Activated CD4-positive, alpha-beta T cell treated with anti-CD3 and anti-CD28 coated beads for 48 hours (primary cell): ENCODE data around the gene CXCL17.

Experiments
- DNase-seq: peaks from one replicate; pipeline ENCODE4 v3.0.0-alpha.2; 2020

Gene CXCL17

DNA sequence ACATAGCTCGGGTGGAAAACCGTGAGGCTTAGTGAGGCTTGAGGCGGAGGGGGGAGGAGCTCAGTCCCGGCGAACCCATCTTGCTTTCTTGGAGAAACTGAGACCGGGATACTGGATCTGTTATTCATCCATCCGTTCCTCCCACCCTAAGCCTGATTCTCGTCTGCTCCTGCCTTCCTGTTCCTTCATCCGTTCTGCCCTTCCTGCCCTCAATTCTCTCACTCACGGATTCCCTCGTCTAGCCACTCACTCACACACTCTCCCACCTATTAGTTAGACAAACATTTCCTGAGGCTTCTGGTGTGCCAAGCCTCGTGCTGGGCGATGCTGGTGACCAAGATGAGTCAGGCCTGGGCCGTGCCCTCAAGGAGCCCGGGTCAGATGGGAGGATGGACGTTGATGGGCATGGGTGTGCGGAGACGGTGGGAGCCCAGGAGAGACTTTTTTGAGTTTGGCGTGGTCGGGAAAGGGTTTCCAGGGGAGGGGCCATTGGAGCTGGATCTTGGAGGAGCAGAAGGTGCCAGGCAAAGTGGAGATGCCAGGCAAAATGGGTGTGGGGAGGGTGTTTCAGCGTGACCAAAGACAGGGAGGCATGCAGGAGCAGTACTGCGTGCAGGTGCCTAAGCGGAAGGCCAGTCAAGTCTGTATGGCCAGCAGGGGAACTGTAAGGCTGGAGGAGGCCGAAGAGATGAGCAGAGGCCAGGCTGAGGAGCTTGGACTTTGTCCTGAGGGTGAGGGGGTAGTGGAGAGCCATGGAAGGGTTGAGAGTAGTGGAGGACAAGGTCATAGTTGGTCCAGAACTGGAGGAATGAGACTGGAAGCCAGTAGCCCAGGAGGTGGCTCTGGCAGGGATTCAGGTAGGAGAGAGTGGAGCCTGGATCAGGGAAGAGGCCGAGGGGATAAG lies 45.2 kb downstream of the CXCL17 start:
- DNase-seq, result no peak

DNA sequence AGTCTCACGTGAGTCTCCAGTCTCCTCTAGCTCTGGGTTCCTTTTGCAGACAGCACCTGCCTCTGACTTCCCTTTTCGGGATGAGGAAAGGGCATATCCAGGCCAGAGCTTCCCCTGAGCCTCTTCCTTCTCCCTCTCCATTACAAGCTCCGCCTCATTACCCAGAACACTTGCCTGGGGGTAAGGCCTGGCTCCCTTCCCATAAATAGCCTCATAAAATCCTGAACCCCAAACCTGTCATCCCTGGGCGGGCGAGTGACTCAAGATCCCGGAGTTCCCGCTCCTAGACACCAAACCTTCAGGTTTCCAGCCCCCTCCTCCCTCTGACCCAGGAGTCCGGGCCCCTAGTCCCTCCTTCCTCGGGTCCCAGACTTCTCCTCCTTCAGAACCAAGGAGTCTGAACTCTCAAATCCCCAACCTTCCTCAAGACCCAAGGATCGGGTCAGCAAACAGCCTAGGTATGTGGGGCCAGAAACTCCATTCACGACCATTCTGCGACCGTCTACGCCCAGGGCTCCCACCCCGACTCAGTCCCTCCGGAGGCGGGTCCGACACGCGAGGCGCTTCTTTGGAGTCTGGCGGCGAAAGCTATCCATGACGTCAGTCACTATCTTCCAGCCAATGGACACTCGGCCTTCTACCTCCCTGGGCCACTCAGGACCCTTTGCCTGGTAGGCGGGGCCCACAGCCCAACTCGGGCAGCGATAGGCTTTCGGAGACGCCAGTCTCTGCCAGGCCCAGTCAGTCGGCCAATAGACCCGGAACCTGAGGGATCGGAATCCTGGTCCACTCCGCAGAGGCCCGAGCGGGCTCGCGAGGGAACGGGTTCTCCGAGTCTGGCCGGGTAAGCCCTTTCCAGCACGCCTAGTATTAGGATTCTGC lies 46.1 kb downstream of the CXCL17 start:
- peak; percentile 98 for DNase-seq

DNA sequence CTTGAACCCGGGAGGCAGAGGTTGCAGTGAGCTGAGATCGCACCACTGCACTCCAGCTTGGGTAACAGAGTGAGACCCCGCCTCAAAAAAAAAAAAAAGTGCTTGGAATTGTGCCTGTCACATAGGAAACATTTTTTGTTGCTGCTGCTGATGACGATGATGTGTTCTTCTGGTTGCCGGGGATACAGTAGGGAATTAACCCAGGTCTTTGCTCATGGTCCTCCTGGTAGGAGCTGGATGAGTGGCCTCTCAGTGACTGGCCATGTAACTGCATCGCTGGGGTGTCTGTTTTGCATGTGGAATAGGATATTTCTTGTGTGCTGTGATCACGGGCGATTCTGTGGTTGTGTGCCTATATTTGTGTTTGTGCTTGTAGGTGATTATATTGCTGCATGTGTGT lies 48.0 kb downstream of the CXCL17 start:
- no peak for DNase-seq

DNA sequence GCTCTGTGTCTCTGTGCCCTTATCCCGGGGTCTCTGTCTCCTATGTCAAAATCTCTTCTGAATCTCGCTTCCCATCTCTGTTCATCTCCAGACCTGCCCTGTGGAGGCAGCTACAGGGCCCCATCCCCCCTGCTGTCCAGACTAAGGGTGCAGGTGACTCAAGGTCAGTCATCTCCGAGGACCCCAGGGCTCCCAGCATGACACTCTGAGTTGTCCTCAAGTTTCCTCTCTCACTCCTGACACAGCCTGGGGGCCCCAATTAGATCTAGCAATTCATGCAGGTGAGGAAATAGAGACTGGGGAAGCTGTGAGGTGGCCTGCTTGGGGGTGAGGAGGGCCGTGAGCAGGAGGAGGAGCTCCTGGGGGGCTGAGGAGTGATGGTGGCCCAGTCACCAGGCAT lies 50.6 kb downstream of the CXCL17 start:
- no peak for DNase-seq

DNA sequence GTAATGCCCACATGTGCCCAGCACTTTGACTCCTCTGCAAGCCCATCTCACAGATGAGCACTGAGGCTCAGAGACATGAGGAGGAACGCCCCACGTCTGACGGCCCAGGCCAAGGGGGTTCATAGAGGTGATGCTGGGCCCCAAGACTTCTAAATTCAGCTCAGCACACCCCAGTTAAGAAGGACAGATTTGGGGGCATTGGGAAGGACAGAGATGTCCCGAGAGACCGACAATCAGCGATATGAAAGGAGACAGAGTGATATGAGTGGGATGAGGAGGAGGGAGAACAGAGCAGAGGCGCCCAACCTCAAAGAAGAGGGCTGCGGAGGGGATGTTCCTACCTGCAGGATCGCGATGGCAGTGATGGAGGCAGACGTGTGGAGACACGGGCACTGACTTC lies 52.8 kb downstream of the CXCL17 start, which contains the start of gene CNFN:
TSS of gene CNFN (minus strand) at position 399 of the 400 bp plus-strand sequence. CDS start 1,260 bp downstream, outside the sequence.
- no peak for DNase-seq

DNA sequence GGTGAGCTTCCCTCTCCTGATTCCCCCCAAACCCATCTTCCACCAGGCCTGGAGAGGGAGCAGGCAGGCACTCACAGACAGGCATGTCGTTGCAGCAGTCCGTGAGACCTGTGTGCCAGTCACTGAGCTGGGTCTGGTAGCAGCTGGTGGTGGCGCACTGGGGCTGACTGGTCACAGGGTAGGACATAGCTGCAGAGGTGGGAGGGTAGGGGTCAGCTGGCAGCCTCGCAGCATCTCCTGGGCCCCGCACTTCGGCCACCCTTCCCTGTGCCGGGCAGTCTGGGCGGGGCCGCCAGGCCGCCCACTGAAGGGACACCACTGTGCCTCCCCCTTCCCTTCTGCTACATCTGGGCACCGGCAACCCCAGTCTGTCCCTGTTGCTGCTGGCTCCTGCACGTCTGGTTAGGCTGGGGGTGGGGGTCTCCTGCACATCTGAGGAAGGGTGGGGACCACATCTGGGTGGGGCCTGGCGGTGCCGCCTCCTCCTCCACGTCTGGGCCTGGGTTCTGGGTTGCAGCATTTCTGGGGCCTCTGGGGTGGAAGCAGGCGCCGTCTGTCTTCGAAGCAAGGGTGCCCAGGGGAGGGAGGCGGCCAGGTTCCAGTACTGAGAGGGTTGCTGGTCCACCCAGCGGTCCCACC lies 53.8 kb downstream of the CXCL17 start:
- no peak for DNase-seq

DNA sequence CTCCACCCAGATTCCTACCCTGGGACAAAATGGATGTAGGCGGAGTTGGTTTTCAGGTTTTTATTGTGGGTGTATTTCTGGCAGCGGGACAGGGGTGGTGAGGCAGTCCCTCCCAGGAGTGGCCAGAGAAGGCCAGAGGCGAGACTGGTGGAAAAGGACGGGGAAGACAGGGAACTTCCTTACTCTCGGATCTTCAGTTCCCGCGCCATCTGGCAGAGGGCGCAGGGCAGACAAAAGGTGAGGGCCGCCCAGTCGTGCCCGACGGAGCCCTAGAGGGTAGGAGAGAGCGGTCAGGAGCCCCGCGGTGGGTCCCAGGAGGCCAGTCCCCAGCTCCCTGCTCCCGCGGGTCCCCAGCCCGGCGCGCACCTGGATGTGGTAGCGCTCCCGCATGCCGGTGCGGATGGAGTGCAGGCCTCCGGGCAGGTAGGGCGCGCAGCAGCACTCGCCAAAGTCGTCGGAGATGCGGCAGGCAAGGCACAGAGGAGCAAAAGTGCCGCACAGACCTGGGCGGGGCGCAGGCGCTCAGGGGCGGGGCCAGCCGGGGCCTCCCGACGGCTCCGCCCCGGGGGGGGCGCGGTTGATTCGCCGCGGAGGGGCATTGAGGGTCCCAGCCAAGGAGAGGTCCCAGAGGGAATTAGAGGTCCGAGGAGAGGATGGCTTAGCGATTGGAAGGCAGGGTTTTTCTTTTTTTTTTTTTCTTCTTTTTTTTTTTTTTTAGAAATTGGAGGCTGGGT lies 55.6 kb downstream of the CXCL17 start:
- peak; percentile 79 for DNase-seq

DNA sequence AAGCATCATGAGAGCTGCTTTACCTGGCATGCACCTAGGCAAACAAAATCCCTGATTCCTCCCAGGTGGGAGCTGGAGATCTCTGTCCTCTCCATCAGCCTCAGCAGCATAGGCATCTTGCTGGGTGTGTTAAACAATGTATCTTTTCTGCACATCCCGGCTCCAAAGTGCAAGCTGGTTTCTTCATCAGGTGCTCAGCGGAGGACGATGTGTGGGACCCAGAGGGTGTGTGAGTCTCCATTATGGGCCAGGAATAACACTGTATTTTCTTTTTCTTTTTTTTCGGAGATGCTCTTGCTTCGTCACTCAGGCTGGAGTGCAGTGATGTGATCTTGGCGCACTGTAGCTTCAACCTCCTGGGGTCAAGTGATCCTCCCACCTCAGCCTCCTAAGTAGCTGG lies 62.6 kb downstream of the CXCL17 start:
- no peak for DNase-seq
